Coronary artery (tissue), 2 donors: ENCODE data around the gene MCL1.
A peak's percentile ranks its signal among the peaks of the same experiment; 100 is the strongest.

Experiments
- DNase-seq: peaks from one replicate; pipeline ENCODE4 v3.0.0-alpha.2; 2017; ENCODE audit warnings: low spot score
- H3K27ac ChIP-seq, 2 donors: fragments of 200-600 bp; sonication (generic); one replicate each; pipeline ENCODE4 v1.5.1; 2016 to 2019
- H3K4me3 ChIP-seq: fragments of 200-600 bp; sonication (generic); 2 replicates; pipeline ENCODE4 v1.5.1; 2016; ENCODE audit warnings: mild to moderate bottlenecking, moderate library complexity
- CTCF ChIP-seq: fragments of 200-600 bp; sonication (generic); IDR thresholded peaks from one replicate; pipeline ENCODE4 v1.5.1; 2019; ENCODE audit warnings: antibody characterized with exemption

MCL1 gene

GRCh38 chr1:150557065-150557600 is 22.3 kb downstream of the MCL1 start:
- peak overlapping the region in 1 of 2 donors; percentile 20 for H3K27ac ChIP-seq
- no peak for TF ChIP-seq CTCF
- DNase-seq, result peak; percentile 77
- H3K4me3 ChIP-seq, result no peak overlapping the region

- TF ChIP-seq CTCF, result no peak
- DNase-seq, result peak; percentile 71
- peak overlapping the region in 1 of 2 donors; percentile 53 for H3K27ac ChIP-seq
- H3K4me3 ChIP-seq, result no peak overlapping the region
These were observed 23.2 kb downstream of the MCL1 start for GRCh38 chr1:150555971-150556865.

- no peak for TF ChIP-seq CTCF
- Histone ChIP-seq H3K27ac (no peak overlapping the region), H3K4me3 (no peak overlapping the region)
- DNase-seq, result peak; percentile 70
These were observed 24.0 kb downstream of the MCL1 start for GRCh38 chr1:150555198-150555970.

GRCh38 chr1:150554086-150554452 is 25.3 kb downstream of the MCL1 start:
- Histone ChIP-seq H3K27ac (peak overlapping the region in 1 of 2 donors; percentile 99), H3K4me3 (no peak overlapping the region)
- TF ChIP-seq CTCF, result no peak
- no peak for DNase-seq

GRCh38 chr1:150553392-150554085 is 25.9 kb downstream of the MCL1 start:
- peak; percentile 76 for DNase-seq
- Histone ChIP-seq H3K4me3 (peak overlapping the region; percentile 31), H3K27ac (peak overlapping the region in 1 of 2 donors; percentile 99)

More at GRCh38 chr1:150553392-150554085, 25.9 kb downstream of the MCL1 start:
- no peak for TF ChIP-seq CTCF
